Measurements from ENCODE around the gene CNOT1.
"Not testable (repeated sequence)": the region's sequence is repeated elsewhere in the genome, so short reads cannot be mapped to it uniquely, and the experiment has no call there.

CNOT1 gene

GRCh38 chr16:58629733-58630640 is at the start of gene CNOT1:
TSS of gene CNOT1 (minus strand) at chr16:58629826. CDS start at chr16:58599337, 30,489 bp downstream.
- peak; percentile 96 for DNase-seq (ENCODE audit: low read depth)

DNA sequence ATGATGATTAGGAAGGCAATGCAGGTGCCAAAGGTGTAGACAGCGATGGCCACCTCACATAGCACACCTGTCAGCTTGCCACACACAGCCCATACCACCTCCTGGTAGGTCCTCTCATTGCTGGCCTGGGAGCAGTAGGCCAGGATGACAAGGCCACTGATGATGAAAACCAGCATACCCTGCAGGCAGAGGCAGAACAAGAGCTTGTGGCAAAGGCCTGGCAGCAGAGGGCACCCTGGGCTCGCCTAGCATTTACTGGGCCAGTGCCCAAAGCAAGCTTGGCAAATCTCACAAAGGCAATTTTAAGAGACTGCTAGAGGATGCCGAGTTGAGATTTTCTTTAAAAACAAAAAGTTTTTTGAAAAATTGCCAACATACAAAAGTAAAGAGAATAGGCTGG is 49.1 kb upstream of the CNOT1 start:
- DNase-seq (ENCODE audit: low read depth): no peak

DNA sequence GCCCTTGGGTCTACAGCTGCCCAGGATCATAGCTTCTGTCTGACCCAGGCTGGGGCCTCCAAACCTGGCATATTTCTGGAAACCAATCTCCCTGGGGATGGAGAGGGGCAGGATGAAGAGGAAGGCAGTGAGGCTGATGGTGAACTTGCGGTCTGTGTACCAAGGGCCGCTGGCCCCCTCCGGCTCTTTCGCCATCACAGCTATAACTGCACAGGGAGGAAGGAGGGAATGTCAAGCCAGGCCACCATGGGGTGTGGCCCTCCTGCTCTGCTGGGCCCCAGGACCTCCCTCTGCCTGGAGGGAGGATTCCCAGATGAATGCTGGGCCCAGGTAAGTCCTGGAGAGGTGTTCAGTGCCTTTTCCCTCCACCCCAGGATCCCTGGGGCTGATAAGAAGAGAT is 48.6 kb upstream of the CNOT1 start:
- no peak for DNase-seq (ENCODE audit: low read depth)

DNA sequence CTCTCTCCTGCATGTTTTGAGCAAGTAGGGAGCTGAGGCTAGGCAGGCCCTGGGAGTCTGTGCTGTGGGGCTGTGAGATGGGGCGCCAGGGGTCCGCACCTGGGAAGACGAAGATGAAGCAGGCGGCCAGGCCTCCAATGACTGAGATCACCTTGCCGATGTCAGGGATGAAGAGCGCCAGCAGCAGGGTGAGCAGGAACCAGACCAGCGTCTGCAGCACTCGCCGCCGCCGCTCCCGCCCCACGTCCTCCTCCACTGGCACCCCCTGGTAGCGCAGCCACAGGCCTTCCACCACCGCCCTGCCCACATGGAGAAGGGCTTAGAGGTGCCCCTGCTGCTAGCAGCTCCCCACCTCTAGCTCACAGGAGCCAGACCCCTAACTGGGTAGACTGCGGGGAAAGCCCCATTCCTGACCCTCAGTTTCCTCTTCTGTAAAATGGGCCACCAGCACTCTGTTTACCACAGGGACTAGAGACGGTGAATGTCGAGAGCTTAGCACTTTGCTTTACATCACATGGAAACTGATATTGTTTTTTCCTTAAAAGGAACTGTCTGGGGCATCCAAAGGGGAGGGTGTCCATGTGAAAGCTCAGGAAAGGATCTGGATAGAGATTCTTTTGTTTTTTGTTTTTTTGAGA is 41.4 kb upstream of the CNOT1 start:
- DNase-seq (ENCODE audit: low read depth): no peak

DNA sequence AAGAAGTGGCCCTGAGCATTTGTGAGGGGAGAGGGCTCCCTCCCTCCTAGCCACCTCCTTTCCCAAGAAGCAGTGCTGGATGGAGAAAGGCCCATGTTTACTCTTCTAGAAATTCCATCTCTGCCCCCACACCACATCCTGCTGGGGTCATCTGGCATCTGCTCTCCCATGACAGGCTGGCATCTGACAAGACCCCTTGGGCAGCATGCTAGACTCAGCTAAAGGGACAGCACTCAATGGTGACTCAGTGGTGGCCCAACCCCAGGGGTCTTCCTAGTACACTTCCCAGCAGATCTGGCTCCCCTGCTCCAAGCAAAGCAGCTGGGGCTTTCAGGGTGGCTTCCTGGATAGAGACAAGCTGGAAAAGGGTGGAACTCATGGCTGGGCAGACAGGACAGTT is 40.6 kb upstream of the CNOT1 start:
- no peak for DNase-seq (ENCODE audit: low read depth)

DNA sequence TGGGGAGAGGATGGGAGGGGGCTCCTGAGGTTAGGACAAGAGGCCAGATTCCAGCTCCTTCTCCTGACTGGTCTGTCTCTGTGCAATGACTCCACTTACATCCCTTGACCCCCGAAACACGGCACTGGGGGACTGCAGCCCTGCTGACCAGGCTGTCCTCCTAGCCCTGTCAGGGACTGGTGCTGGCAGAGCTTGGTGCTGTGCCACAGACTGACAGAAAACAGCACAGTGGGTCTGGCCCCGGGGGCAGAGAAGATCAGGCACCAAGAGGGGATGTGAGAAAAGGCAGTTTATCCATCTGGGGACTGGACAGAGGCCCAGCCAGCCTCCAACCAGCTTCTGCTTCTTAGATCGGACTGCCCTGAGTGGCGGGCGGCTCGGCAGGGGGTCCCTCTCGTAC is 35.6 kb upstream of the CNOT1 start:
- no peak for DNase-seq (ENCODE audit: low read depth)

DNA sequence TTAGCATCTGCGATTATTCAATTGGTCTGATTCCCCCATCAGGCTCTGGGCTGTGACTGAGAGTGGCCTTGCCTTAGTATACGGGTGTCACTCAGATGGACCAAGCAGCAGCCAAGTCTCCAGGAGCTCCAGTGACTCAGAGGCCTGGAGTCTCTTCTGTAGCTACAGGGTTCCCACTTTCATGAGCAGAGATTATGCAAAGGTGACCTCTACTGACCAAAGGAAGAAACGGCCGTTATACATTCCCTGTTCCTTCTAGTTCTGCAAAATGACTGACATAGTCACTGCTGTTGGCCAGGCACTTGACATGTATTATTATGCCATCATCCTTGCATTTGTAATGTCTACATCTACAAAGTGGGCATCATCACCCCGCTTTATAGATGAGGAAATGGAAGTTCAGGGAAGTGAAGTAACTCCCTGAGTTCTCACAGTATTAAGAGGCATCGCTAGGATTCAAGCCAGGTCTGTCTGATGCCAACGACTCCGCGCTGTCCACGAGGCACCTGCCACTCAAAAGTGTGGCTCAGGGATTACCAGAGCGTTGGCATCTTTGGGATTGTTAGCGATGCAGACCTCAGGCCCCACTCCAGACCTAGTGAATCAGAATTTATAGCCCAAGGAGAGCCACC is 31.7 kb upstream of the CNOT1 start:
- no peak for DNase-seq (ENCODE audit: low read depth)

GRCh38 chr16:58659911-58660310 is 30.3 kb upstream of the CNOT1 start:
- not testable (repeated sequence) for DNase-seq (ENCODE audit: low read depth)

GRCh38 chr16:58658796-58659211 is 29.2 kb upstream of the CNOT1 start:
- no peak for DNase-seq (ENCODE audit: low read depth)

GRCh38 chr16:58656899-58657298 is 27.3 kb upstream of the CNOT1 start:
- DNase-seq (ENCODE audit: low read depth): no peak

GRCh38 chr16:58655215-58655596 is 25.6 kb upstream of the CNOT1 start:
- DNase-seq (ENCODE audit: low read depth): no peak

GRCh38 chr16:58654560-58655214 is 25.1 kb upstream of the CNOT1 start:
- DNase-seq (ENCODE audit: low read depth): no peak

GRCh38 chr16:58652741-58653140 is 23.1 kb upstream of the CNOT1 start:
- no peak for DNase-seq (ENCODE audit: low read depth)

- DNase-seq (ENCODE audit: low read depth): no peak
Measured at GRCh38 chr16:58651965-58652348, 22.3 kb upstream of the CNOT1 start.

DNA sequence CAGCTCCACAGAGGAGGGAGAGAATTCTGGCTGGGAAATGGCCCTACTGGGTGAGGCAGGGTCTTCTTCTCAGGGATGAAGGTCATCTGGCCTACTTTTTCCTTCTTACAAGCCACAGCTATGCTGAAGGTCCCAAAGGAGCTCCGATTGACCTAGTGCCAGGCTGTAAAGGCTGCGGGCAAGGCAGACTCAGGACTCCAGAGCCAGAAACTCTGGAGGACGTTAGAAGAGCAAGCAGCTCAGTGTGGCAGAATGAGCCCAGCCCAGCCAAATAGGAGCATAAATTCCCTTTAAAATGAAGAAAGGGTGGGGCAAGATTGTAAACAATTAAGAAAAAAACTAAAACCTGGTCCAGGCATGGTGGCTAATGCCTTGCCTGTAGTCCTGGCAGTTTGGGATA is 20.1 kb upstream of the CNOT1 start:
- DNase-seq (ENCODE audit: low read depth): no peak

GRCh38 chr16:58647107-58647506 is 17.5 kb upstream of the CNOT1 start:
- no peak for DNase-seq (ENCODE audit: low read depth)

DNA sequence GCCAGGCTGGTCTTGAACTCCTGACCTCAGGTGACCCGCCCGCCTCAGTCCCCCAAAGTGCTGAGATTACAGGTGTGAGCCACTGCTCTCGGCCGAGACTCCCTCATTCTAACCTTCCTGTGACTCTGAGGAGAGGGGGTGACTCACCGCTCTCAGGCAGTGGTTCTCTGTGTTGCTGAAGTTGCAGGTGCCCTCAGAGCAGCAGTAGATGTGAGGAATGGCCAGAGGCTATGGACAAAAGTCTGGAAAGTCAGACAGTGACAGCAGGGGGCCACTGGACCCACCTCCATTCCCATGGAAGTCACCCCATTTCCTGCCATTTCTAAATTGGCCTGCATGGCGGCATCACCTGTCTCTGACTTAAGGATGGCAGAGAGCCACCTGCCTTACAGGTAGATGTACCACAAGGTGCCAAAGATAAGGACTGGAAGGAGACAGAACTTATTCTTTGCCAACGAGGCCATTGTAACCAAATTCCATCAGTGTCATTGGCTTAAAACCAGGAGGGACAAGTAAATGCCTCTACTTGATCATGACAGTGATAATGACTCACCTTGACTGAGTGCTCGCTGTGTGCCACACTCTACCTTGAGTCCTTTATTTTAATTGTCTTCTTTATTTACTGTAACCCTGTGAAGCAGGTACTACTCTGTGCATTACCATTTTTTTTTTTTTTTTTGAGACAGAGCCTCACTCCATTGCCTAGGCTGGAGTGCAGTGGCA is 15.3 kb upstream of the CNOT1 start:
- no peak for DNase-seq (ENCODE audit: low read depth)

- DNase-seq (ENCODE audit: low read depth): no peak
Measured at GRCh38 chr16:58644108-58644507, 14.5 kb upstream of the CNOT1 start.

DNA sequence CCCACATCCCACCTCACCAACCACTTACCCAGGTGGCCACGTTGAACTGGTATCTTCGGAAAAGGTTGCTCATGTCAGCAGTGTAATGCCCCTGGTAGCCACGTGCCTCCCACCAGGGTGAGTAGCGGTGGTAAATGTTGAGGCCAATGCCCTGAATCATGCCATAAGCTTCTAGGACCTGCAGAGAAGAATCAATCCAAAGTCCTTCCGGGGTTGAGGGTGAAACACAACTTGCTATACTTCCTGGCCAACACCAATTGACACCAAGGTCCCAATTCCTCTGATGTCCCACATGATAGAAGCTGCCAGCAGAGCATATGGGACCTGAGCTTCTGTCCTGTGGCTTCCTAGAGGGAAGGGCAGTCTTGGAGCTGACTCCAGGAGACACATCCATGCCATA is 11.3 kb upstream of the CNOT1 start:
- no peak for DNase-seq (ENCODE audit: low read depth)

DNA sequence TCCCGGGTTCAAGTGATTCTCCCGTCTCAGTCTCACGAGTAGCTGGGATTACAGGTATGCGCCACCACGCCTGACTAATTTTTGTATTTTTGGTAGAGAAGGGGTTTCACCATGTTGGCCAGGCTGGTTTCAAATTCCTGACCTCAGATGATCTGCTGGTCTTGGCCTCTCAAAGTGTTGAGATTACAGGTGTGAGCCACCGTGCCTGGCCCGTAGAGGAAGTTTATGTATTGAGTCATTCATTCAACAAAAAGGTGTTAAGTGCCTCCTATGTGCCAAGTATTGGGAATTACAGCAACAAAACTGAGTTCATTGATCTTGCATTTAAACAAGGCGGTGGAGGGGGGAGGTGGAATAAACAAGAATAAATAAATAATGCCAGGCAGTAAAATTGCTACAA is 10.2 kb upstream of the CNOT1 start:
- DNase-seq (ENCODE audit: low read depth): no peak

DNA sequence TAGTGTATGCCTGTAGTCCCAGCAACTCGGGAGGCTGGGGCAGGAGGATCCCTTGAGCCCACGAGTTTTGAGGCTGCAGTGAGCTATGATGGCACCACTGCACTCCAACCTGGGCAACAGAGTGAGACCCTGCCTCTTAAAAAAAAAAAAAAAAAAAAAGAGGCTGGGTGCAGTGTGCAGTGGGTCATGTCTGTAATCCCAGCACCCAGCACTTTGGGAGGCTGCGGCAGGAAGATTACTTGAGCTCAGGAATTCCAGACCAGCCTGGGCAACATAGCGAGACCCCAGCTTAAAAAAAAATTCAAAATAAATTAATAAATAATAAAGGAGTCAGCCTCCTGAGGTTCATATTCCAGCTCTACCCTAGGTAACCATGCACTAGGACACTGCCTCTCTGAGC is 9.6 kb upstream of the CNOT1 start:
- no peak for DNase-seq (ENCODE audit: low read depth)

Measured in activated T-cell treated with anti-CD3 and anti-CD28 coated beads for 48 hours (primary cell).